ENCODE data around the gene MORN1.

Gene MORN1

DNA sequence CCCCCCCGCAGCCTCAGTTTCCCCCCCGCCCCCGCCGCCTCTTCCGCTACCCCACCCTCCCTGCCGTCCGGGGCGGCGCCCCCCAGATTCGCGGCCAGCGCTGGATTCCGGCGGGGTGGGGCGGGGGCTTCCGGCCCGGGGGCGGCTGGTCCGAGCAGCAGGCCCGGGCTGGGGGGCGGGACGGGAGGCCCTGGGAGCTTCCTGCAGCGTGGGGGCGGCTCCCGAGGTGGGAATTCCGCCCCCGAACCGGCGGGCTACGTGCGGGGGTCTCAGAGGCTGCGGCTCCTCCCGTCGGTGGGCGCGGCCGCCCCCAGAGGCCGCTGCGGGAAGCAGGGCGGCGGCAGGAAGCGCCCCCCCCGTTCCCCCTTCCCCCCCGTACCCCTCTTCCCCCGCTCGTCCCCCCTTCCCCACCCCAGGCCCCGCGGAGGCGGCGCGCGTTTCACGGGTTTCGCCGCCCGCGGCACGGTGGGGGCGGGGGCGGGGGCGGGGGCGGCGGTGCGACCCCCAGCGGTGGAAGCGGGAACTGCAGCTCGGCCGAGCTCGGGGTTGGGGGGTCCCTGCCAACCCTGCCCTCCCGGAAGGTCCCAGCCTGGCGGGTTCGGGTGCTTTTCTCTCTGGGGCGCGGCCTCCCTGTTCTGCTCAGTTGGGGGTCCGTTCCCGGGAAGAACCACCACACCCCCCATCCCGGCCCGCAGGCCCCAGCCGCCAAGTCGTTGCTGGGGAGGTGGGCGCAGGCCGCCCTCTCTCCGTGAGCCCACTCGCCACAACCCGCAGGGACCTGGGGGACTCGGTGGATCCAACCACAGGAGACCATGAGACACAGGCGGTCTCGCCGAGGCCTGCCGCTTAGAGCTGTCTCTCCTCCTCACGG lies 76.3 kb downstream of the MORN1 start:
- TF ChIP-seq CTCF (IDR thresholded peaks at IDR 0.05) = peak; percentile 54
- H3K27me3 ChIP-seq (ENCODE audit: control insufficient read depth, insufficient read depth, low read length) = no peaks in the 10 kb centered on the region
- H2AFZ ChIP-seq = peak overlapping the region; percentile 58
- H3K79me2 ChIP-seq = no peaks in the 10 kb centered on the region
- H3K9ac ChIP-seq = no peak overlapping the region
- no peaks in the 10 kb centered on the region for H3K4me1 ChIP-seq
- H3K4me2 ChIP-seq (ENCODE audit: low read length) = peak overlapping the region; percentile 52
- peak overlapping the region; percentile 9 for H3K4me3 ChIP-seq (ENCODE audit: low read depth, low read length)
- H3K36me3 ChIP-seq (ENCODE audit: control insufficient read depth, insufficient read depth, low read length) = no peaks in the 10 kb centered on the region
- no peak overlapping the region for H3K27ac ChIP-seq
- no peaks in the 10 kb centered on the region for H3K9me3 ChIP-seq (ENCODE audit: control insufficient read depth, low read length)

GRCh38 chr1:2314273-2314802 lies 77.0 kb downstream of the MORN1 start:
- Histone ChIP-seq H3K27ac (peak overlapping the region; percentile 44), H3K9ac (no peak overlapping the region)

DNA sequence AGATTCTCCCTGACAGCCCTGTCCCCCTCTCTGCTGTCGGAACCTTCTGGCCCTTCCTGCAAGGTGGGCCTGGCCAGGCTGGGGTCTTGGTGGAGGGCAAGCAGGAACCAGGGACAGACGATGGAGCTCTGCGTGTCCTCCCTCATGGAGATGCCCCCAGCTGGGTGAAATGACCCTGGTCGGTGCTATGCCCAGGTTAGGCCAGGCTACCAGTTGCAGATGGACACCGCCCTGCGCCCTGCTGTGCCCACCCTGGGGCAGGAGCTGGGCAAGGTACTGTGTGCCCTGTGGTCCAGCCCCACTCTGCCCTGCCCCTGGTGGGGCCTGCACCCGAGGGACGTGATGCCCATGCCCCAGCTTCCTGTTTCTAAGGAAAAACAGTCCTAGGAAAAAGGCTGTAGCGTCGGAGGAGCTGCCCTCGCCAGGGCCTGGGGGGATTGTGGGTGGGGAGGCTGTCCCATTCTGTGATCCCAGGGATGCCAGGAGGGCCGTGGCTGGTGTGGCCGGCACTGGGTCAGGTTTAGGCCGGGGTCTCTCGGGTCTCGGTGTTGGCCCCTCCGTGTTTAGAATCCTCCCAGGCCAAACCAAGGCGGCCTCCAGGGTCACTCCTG lies 77.6 kb downstream of the MORN1 start:
- peak overlapping the region; percentile 44 for H3K27ac ChIP-seq
- H3K4me2 ChIP-seq (ENCODE audit: low read length) = peak overlapping the region; percentile 52
- H3K4me1 ChIP-seq = no peaks in the 10 kb centered on the region
- H3K36me3 ChIP-seq (ENCODE audit: control insufficient read depth, insufficient read depth, low read length) = no peaks in the 10 kb centered on the region
- no peak overlapping the region for H2AFZ ChIP-seq
- H3K4me3 ChIP-seq (ENCODE audit: low read depth, low read length) = no peak overlapping the region
- no peak for TF ChIP-seq CTCF (IDR thresholded peaks at IDR 0.05)
- no peaks in the 10 kb centered on the region for H3K79me2 ChIP-seq
- H3K27me3 ChIP-seq (ENCODE audit: control insufficient read depth, insufficient read depth, low read length) = no peaks in the 10 kb centered on the region
- H3K9ac ChIP-seq = no peak overlapping the region
- no peaks in the 10 kb centered on the region for H3K9me3 ChIP-seq (ENCODE audit: control insufficient read depth, low read length)

More at GRCh38 chr1:2314273-2314802, 77.0 kb downstream of the MORN1 start:
- no peaks in the 10 kb centered on the region for H3K9me3 ChIP-seq (ENCODE audit: control insufficient read depth, low read length)
- H2AFZ ChIP-seq = peak overlapping the region; percentile 58
- H3K79me2 ChIP-seq = no peaks in the 10 kb centered on the region
- H3K4me3 ChIP-seq (ENCODE audit: low read depth, low read length) = peak overlapping the region; percentile 9
- H3K27me3 ChIP-seq (ENCODE audit: control insufficient read depth, insufficient read depth, low read length) = no peaks in the 10 kb centered on the region
- no peaks in the 10 kb centered on the region for H3K4me1 ChIP-seq
- peak overlapping the region; percentile 52 for H3K4me2 ChIP-seq (ENCODE audit: low read length)
- H3K36me3 ChIP-seq (ENCODE audit: control insufficient read depth, insufficient read depth, low read length) = no peaks in the 10 kb centered on the region
- TF ChIP-seq CTCF (IDR thresholded peaks at IDR 0.05) = no peak

GRCh38 chr1:2312515-2313301 lies 78.6 kb downstream of the MORN1 start:
- Histone ChIP-seq H3K27ac (no peak overlapping the region), H3K36me3 (ENCODE audit: control insufficient read depth, insufficient read depth, low read length) (no peaks in the 10 kb centered on the region), H3K27me3 (ENCODE audit: control insufficient read depth, insufficient read depth, low read length) (no peaks in the 10 kb centered on the region), H3K4me2 (ENCODE audit: low read length) (no peak overlapping the region), H3K4me1 (no peaks in the 10 kb centered on the region), H3K9me3 (ENCODE audit: control insufficient read depth, low read length) (no peaks in the 10 kb centered on the region), H3K79me2 (no peaks in the 10 kb centered on the region), H3K4me3 (ENCODE audit: low read depth, low read length) (no peak overlapping the region), H2AFZ (no peak overlapping the region), H3K9ac (no peak overlapping the region)
- TF ChIP-seq CTCF (IDR thresholded peaks at IDR 0.05) = no peak

Measured in parathyroid adenoma (tissue), 2 donors.